ENCODE results near the gene RPL27. TPM values are rescaled to one million over a fixed set of nuclear protein-coding genes. Genes with fewer than 3 reads are reported as not detected.

The RPL27 gene
- total and polyA plus RNA-seq, 9 donors, result 1,130 to 5,312 (median 1,880) TPM

GRCh38 chr17:43016216-43016615, 18.0 kb downstream of the RPL27 start:
- no peak for DNase-seq
- no peak overlapping the region for H3K27ac ChIP-seq
- H3K27me3 ChIP-seq, result no peaks in the 10 kb centered on the region
- H3K36me3 ChIP-seq, result no peaks in the 10 kb centered on the region
- no peaks in the 10 kb centered on the region for H3K9me3 ChIP-seq
- intact Hi-C loops (cut with DNase I), result no loop called here
- no peak overlapping the region for H3K4me3 ChIP-seq
- peaks cover 19% of the 10 kb centered on the region for H3K4me1 ChIP-seq (ENCODE audit: insufficient read depth)
- no peak for TF ChIP-seq POLR2A (IDR thresholded peaks at IDR 0.05)
- no peak for TF ChIP-seq EP300 (IDR thresholded peaks at IDR 0.05)
- no peak for TF ChIP-seq CTCF (IDR thresholded peaks at IDR 0.05)
- WGBS, 3 donors, result 84 to 88% (median 85%) methylated on average over 7 of the region's 7 CpGs

- H3K27ac ChIP-seq, result peak overlapping the region in 1 of 2 donors; percentile 90
- no peak overlapping the region for H3K4me3 ChIP-seq
- no peaks in the 10 kb centered on the region for H3K36me3 ChIP-seq
- TF ChIP-seq CTCF (IDR thresholded peaks at IDR 0.05), result no peak
- no peak for TF ChIP-seq POLR2A (IDR thresholded peaks at IDR 0.05)
- TF ChIP-seq EP300 (IDR thresholded peaks at IDR 0.05), result no peak
- peaks cover 14% of the 10 kb centered on the region for H3K4me1 ChIP-seq (ENCODE audit: insufficient read depth)
- WGBS, 3 donors, result 68 to 74% (median 72%) methylated on average over 19 of the region's 19 CpGs
- H3K9me3 ChIP-seq, result no peaks in the 10 kb centered on the region
- intact Hi-C loops (cut with DNase I), result no loop called here
- no peaks in the 10 kb centered on the region for H3K27me3 ChIP-seq
- peak in 1 of 5 donors; percentile 42 for DNase-seq
Measured at GRCh38 chr17:43018008-43018853, 20.0 kb downstream of the RPL27 start.

- 36 to 38% (median 37%) methylated on average over 4 of the region's 4 CpGs for WGBS, 3 donors
- Histone ChIP-seq H3K4me1 (ENCODE audit: insufficient read depth) (peaks cover 14% of the 10 kb centered on the region), H3K27me3 (no peaks in the 10 kb centered on the region), H3K4me3 (no peak overlapping the region), H3K9me3 (no peaks in the 10 kb centered on the region), H3K27ac (peak overlapping the region in 1 of 2 donors; percentile 90), H3K36me3 (no peaks in the 10 kb centered on the region)
- intact Hi-C loops (cut with DNase I), result no loop called here
- no peak for DNase-seq
- no peak for TF ChIP-seq POLR2A (IDR thresholded peaks at IDR 0.05)
- no peak for TF ChIP-seq EP300 (IDR thresholded peaks at IDR 0.05)
- no peak for TF ChIP-seq CTCF (IDR thresholded peaks at IDR 0.05)
Measured at GRCh38 chr17:43018932-43019331, 20.7 kb downstream of the RPL27 start.

GRCh38 chr17:43019418-43019817, 21.2 kb downstream of the RPL27 start:
- H3K36me3 ChIP-seq, result no peaks in the 10 kb centered on the region
- no peaks in the 10 kb centered on the region for H3K9me3 ChIP-seq
- DNase-seq, result peak in 3 of 5 donors; percentile 47 to 73 (median 56)
- peaks cover 14% of the 10 kb centered on the region for H3K4me1 ChIP-seq (ENCODE audit: insufficient read depth)
- intact Hi-C loops (cut with DNase I), result no loop called here
- WGBS, 3 donors, result 7 to 14% (median 8%) methylated on average over 7 of the region's 7 CpGs
- H3K27me3 ChIP-seq, result no peaks in the 10 kb centered on the region
- peak overlapping the region; percentile 16 to 90 for H3K27ac ChIP-seq
- TF ChIP-seq EP300 (IDR thresholded peaks at IDR 0.05) (no peak), POLR2A (IDR thresholded peaks at IDR 0.05) (no peak), CTCF (IDR thresholded peaks at IDR 0.05) (no peak)
- no peak overlapping the region for H3K4me3 ChIP-seq
